GM10266 (cell line): ENCODE results near the gene SELENON.

Experiments used
- DNase-seq: peaks from one replicate; pipeline ENCODE4 v3.0.0; 2012; ENCODE audit errors: extremely low spot score
- TF ChIP-seq, protein P1 (sequence below): IDR thresholded peaks from 2 replicates; pipeline ENCODE4 v1.5.1; 2012; ENCODE audit warnings: mild to moderate bottlenecking, low read depth; ENCODE audit not compliant: control insufficient read depth, insufficient read depth; ENCODE audit errors: missing control alignments

SELENON gene

DNA sequence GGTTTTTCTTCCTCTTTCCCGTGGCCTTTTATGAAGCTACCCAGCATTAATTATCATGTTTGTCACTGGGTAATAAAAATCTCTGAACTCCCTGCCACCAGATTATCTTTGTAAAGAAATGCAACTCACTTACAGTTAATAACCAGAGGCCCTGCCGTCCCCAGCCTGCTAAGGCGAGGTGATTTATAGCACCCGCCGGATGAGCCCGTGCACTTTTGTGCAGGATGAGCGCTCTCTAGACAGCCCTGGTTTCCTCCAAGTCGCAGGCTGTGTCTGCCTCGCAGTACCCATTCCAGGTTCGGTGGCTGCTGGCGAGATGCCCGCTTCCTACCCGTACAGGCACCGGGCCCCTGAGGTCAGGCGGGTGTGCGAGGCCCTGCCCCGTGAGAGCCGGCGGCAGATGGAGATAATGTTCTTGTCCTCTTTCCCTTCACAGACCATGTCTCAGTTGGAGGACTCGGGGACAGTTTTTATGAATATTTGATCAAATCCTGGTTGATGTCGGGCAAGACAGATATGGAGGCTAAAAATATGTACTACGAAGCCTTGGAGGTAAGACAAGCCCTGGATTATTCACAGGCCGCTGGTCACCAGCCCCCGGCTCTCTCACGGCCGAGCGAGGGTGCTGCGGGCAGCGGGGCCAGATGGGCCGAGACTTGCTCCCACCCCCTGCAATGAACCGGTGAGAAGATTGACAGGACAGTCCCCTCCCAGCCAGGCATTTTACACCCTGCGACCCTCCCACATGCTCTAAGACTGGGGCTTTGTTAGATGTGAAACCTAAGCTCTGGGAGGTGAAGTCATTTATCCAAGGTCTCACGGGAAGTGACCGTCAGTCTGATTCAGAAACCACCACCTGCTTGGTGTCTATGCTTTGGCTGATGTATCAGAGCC, 28.5 kb upstream of the SELENON start:
- DNase-seq, result peak; percentile 75

DNA sequence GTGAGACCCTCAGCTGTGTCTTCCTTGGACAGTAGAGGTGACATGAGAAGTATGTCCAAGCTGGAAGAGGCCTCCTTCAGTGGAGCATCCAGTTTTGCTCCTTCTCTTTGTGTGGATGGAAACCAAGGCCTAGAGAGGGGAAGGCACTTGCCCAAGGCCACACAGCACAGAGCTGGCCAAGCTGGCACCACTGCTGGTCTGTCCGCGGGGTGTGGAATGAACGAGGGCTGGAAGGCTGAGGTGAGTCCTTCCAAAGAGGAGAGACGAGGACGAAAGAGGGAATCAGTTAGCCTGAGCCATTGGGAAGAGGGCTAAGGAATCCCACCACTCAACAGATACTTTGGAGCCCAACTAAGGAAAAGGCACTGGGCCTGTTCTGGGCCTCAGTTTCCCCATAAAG, 27.8 kb upstream of the SELENON start:
- TF ChIP-seq, protein P1, sequence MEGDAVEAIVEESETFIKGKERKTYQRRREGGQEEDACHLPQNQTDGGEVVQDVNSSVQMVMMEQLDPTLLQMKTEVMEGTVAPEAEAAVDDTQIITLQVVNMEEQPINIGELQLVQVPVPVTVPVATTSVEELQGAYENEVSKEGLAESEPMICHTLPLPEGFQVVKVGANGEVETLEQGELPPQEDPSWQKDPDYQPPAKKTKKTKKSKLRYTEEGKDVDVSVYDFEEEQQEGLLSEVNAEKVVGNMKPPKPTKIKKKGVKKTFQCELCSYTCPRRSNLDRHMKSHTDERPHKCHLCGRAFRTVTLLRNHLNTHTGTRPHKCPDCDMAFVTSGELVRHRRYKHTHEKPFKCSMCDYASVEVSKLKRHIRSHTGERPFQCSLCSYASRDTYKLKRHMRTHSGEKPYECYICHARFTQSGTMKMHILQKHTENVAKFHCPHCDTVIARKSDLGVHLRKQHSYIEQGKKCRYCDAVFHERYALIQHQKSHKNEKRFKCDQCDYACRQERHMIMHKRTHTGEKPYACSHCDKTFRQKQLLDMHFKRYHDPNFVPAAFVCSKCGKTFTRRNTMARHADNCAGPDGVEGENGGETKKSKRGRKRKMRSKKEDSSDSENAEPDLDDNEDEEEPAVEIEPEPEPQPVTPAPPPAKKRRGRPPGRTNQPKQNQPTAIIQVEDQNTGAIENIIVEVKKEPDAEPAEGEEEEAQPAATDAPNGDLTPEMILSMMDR, result no peak
- DNase-seq, result no peak

More for the DNA sequence above, 28.5 kb upstream of the SELENON start:
- TF ChIP-seq, protein P1, result no peak

- no peak for DNase-seq
- TF ChIP-seq, protein P1, result no peak
Measured at GRCh38 chr1:25772692-25773245, 27.2 kb upstream of the SELENON start.

GRCh38 chr1:25773441-25774125, 26.4 kb upstream of the SELENON start:
- TF ChIP-seq, protein P1, result no peak
- no peak for DNase-seq

DNA sequence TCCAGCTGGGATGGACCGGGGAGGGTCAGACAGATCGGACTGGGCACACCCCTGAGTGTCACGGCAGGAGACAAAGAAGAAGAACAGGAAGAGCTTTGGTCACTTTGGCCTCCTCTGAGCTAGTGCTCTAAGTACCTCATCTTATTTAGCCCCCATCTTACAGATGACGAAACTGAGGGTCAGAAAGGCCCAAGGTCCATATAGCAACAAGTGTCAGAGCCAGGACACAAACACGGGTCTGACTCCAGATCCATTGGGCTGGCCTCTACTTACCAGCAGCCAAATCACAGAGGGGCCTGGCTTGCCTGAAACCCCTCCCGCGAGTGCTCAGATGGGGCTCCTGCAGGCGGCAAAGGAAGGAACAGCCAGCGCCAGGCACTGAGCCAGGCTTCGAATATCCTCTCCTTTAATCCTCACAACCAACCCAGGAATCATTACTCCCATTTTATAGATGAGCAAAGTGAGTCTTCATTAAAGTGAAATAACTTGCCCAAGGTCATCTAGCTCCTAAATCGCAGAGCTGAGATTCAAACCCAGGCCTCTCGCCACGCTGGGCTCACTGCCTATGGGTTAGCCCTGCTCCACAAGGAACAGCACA, 25.7 kb upstream of the SELENON start:
- DNase-seq, result no peak

DNA sequence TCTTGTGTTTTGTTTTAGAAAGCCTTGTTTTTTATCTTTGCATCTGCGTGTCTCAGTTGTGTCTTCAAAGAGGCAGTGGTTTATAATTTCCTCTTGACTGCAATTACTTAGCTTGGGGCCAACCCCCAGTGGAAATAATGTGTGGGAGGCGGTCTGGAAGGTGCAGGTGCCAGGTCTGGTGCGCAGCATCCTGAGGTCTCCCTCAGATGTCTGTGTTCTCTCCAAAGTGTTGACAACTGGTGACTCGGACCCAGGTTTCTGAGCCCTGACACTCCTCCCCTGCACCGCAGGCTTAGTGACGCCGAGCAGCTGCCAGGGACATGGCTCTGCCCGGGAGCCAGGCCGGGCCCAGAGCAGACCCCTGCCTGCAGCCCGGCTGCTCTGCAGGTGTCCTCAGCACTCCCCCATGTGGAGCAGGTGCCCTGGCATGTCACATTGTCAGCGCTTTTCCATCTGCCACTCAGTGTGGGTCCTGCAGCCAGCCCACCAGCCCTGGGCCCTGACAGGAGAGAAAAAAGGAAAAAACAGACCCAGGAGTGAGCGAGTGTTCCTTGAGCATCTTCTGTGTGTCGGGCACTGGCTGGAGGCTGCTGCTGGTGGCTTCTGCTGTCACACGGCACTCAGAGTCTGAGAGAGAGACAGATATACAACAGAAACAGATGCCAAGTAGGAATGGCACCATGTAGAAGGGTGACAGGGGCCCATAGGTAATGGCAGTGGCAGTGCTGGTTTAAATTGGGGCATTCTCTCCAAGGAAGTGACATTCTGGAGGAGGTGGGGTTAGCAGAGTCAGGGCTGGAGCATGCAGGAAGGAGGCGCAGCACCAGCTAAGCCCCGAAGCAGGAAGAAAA, 24.8 kb upstream of the SELENON start:
- peak; percentile 54 for DNase-seq
- TF ChIP-seq, protein P1, result peak; percentile 14

More for the DNA sequence above, 25.7 kb upstream of the SELENON start:
- TF ChIP-seq, protein P1, result no peak
